ENCODE results near the gene SEPHS1.
"Not testable (repeated sequence)": the region's sequence is repeated elsewhere in the genome, so short reads cannot be mapped to it uniquely, and the experiment has no call there.

SEPHS1 gene

DNA sequence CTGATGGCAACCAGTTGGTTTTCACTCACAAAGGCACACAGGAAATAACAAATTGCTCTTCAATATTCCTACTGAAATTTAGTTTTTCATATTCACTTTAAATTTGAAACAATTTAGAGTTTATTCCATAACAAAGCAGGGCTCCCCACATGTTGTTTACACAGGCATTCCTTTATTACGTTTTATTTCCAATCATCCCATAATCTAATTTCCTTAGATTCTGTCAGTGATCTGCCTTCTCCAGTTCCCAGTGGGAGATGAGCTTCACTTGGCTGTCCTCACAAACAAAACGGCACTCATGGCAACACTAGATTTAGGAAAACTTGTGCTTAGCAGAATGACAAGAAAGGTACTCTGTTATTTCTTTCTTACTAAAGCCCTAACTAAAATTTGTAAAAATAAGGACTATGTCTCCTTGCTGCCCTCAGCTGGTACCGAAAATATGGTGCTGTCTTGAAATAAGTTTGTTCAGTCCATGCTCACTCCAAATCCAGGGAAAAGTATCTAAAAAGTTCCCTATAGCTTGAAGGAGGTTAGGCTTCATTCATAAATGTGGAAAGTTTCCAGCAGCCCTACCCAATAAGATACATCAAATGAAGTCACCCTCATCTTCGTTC, 71.2 kb downstream of the SEPHS1 start:
- no peak for DNase-seq

DNA sequence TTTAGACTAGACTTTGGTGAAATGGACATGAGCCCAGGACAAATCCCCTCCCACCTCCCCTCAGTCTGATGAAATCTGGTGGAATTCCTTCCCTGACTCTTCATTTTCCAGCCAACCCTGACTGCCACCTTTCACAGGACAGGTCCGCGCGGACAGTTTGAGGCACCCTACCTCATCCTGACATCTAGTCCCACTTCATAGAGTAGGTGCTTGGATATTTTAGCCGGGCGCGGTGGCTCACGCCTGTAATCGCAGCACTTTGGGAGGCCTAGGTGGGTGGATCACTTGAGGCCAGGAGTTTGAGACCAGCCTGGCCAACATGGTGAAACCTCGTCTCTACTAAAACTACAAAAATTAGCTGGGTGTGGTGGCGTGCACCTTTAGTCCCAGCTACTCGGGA, 71.9 kb downstream of the SEPHS1 start:
- not testable (repeated sequence) for DNase-seq

DNA sequence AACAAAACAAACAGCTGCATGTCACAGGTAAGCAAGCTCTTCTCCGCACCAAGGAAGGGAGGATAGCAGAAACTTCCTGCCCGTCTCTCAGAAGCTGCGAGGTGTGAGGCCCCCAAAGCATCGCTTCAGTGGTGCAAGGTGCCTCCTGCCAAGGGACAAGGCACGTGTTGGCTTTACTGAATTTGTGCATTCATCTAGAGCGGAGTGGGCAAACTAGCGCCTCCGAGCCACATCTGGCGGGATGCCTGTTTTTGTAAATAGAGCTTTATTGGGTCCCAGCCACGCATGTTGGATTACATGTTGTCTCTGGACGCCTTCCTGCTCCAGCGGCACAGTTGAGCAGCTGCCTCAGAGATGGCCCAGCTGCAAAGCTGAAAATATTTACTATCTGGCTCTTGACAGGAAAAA, 75.9 kb downstream of the SEPHS1 start:
- no peak for DNase-seq

- no peak for DNase-seq
Observed at GRCh38 chr10:13271552-13272163, 76.4 kb downstream of the SEPHS1 start.

DNA sequence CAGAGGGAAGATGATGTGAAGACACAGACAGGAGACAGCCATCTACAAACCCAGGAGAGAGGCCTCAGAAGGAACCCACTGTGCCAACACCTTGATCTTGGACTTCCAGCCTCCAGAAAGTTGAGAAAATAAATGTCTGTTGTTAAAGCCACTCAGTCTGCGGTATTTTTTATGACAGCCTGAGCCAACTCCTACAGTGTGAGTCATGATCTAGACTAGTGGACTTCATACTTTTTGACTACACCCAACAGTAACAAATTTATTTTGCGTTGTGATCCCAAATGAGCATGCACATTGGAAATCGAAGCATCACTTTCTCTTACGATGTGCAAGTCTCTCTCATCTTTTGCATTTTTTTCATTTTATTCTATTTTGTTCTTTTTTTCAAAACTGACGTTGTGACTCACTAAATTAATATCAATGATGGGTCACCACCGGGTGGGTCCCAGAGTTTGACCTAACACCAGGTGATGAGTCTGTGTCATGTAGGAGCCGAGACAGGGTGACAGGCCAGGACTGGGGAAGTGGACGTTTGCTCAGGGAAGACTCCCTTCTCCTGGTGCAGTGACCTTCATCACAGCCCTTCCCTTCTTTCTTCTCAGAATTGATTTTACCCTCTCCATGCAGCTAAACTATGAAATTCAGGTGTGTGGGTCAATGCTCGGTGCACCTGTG, 77.1 kb downstream of the SEPHS1 start:
- no peak for DNase-seq

DNA sequence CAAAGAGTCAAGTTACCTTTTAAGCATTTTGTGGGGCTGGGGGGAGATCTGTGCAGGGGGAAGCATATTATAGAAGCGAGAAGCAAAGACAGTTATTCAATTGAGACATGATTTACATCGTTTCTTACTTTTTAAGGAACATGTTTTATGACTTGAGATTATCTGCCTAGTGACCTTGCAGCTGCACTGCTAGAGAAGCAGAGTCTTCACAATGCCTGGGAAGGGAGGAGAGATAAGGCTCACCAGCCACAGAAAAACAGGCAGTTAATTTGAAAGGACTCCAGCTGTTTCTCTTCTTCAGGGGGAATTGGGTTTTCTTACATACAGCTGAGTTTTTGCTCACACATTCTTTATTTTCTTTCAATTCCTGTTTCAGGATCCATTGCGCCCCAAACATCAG, 79.3 kb downstream of the SEPHS1 start:
- DNase-seq, result no peak

GRCh38 chr10:13268310-13268709, 79.8 kb downstream of the SEPHS1 start:
- DNase-seq, result no peak
